T-helper 2 cell (primary cell): ENCODE results near the gene NDUFS8.

Source experiments
- DNase-seq, 5 experiments: peaks; one replicate each; pipeline versions ENCODE4 v3.0.0 to v3.0.0-alpha.2; 2012 to 2022

NDUFS8 gene

DNA sequence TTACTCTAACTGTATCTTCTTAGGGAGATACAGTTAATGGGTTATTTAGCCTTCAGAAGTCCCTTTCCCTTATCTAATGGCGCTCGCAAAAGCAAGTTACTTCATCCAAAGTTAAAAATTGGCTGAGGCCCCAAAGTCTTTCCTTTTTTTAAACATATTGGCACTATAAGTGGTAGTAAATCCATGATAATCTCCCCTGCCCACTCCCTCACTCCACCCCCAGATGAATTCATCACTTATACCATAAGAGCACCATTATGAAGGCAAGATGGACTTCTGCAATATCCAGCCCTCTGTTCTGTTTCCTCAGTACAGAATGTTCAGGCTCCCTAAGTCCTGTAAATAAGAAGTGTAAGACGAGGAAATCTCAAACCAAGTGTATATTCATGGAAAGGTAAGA lies 53.0 kb downstream of the NDUFS8 start:
- DNase-seq, result no peak
